Measurements from ENCODE around the gene REEP3.

DNA sequence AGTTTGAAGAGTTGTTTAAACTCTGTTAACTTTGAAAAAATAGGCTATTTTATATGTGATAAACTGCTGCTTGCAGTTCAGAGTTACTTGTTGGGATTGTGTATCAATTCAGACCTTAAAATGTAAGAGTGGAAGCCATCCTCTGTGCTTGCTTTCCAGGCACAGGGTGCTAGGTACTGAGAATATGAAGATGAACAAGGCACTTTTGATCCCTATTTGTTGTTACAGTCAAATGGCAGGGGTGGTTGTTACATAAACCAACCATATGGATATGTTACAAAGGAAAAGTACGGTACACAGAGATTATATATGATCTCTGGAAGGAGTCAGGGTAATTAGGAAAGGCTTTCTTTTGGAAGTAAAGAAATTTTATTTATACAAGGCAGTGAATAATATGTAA is 63.8 kb downstream of the REEP3 start:
- no peak for TF ChIP-seq EZH2 (IDR thresholded peaks at IDR 0.05; ENCODE audit: borderline replicate concordance, low read depth, low read length, poor library complexity, severe bottlenecking)
- TF ChIP-seq, protein P1, sequence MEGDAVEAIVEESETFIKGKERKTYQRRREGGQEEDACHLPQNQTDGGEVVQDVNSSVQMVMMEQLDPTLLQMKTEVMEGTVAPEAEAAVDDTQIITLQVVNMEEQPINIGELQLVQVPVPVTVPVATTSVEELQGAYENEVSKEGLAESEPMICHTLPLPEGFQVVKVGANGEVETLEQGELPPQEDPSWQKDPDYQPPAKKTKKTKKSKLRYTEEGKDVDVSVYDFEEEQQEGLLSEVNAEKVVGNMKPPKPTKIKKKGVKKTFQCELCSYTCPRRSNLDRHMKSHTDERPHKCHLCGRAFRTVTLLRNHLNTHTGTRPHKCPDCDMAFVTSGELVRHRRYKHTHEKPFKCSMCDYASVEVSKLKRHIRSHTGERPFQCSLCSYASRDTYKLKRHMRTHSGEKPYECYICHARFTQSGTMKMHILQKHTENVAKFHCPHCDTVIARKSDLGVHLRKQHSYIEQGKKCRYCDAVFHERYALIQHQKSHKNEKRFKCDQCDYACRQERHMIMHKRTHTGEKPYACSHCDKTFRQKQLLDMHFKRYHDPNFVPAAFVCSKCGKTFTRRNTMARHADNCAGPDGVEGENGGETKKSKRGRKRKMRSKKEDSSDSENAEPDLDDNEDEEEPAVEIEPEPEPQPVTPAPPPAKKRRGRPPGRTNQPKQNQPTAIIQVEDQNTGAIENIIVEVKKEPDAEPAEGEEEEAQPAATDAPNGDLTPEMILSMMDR (conservative IDR thresholded peaks at IDR 0.05; ENCODE audit: low read depth, low read length) = no peak

Data from A673 (cell line).